ENCODE results near the gene CCR8.
A peak's percentile ranks its signal among the peaks of the same experiment; 100 is the strongest.

The CCR8 gene

GRCh38 chr3:39289107-39289506 is 40.4 kb upstream of the CCR8 start:
- TF ChIP-seq, protein P1, sequence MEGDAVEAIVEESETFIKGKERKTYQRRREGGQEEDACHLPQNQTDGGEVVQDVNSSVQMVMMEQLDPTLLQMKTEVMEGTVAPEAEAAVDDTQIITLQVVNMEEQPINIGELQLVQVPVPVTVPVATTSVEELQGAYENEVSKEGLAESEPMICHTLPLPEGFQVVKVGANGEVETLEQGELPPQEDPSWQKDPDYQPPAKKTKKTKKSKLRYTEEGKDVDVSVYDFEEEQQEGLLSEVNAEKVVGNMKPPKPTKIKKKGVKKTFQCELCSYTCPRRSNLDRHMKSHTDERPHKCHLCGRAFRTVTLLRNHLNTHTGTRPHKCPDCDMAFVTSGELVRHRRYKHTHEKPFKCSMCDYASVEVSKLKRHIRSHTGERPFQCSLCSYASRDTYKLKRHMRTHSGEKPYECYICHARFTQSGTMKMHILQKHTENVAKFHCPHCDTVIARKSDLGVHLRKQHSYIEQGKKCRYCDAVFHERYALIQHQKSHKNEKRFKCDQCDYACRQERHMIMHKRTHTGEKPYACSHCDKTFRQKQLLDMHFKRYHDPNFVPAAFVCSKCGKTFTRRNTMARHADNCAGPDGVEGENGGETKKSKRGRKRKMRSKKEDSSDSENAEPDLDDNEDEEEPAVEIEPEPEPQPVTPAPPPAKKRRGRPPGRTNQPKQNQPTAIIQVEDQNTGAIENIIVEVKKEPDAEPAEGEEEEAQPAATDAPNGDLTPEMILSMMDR (IDR thresholded peaks at IDR 0.05; ENCODE audit: low read depth, low read length, missing control alignments), result no peak
- Histone ChIP-seq H3K4me3 (ENCODE audit: low read depth, low read length) (no peak overlapping the region), H3K27me3 (replicated peaks) (no peaks in the 10 kb centered on the region), H3K27ac (no peak overlapping the region), H3K36me3 (replicated peaks) (no peaks in the 10 kb centered on the region)
- in situ Hi-C loops (cut with HindIII; ENCODE audit: low pct_ligation_motif_present, low sequenced_read_pairs), result loop anchor here (25.0 kb wide), 1 partner anchor 177 kb away; the partner anchor contains the start of genes GORASP1 and TTC21A
- no peak for DNase-seq

GRCh38 chr3:39290255-39290654 is 39.3 kb upstream of the CCR8 start:
- DNase-seq, result peak; percentile 17
- TF ChIP-seq, protein P1 (IDR thresholded peaks at IDR 0.05; ENCODE audit: low read depth, low read length, missing control alignments), result no peak
- in situ Hi-C loops (cut with HindIII; ENCODE audit: low pct_ligation_motif_present, low sequenced_read_pairs), result loop anchor here (25.0 kb wide), 1 partner anchor 178 kb away; the partner anchor contains the start of genes GORASP1 and TTC21A
- Histone ChIP-seq H3K27me3 (replicated peaks) (no peaks in the 10 kb centered on the region), H3K36me3 (replicated peaks) (no peaks in the 10 kb centered on the region), H3K4me3 (ENCODE audit: low read depth, low read length) (no peak overlapping the region), H3K27ac (no peak overlapping the region)

DNA sequence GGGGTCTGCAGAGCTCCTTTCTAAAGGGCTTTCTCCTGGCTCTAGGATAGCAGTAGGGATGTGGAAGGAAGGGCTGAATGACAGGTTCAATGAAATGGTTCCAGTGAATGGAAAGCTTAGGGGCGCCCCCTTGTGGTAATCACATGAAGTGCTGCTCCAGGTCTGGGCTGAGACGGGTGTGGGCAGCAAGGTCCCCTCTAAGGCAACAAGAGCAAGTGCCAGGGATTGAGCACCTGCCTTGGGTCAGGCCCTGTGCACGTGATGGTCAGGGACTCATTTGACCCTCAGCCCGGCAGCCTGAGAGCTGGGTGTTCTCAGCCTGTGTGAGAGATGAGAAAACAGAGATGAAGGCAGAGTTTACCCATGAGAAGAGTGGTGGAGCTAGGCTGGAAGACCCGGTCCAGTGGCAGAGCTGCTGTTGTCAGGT is 37.6 kb upstream of the CCR8 start:
- Histone ChIP-seq H3K36me3 (replicated peaks) (no peaks in the 10 kb centered on the region), H3K27me3 (replicated peaks) (no peaks in the 10 kb centered on the region), H3K27ac (no peak overlapping the region), H3K4me3 (ENCODE audit: low read depth, low read length) (no peak overlapping the region)
- TF ChIP-seq, protein P1 (IDR thresholded peaks at IDR 0.05; ENCODE audit: low read depth, low read length, missing control alignments), result peak; percentile 94
- DNase-seq, result peak; percentile 55
- in situ Hi-C loops (cut with HindIII; ENCODE audit: low pct_ligation_motif_present, low sequenced_read_pairs), result loop anchor here (25.0 kb wide), 1 partner anchor 180 kb away; the partner anchor contains the start of genes GORASP1 and TTC21A

DNA sequence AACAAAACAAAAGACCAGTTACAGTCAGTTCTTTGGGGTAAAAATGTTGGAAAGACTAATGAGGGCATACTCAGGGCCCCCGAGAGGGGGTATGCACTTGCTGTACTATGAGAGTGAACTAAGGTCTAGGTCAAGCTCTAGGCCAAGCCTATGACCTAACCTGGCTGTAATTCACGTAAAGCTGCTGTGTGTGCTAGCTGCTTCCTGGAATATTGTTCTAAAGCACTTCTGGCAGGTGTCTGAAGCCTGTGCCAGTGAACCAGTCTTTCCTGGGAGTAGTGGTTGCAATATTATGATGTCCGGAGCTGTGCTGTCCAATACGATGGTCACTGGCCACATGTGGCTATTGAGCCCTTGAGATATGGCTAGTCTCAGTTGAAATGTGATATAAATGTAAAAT is 36.5 kb upstream of the CCR8 start:
- TF ChIP-seq, protein P1 (IDR thresholded peaks at IDR 0.05; ENCODE audit: low read depth, low read length, missing control alignments), result no peak
- no peak for DNase-seq
- Histone ChIP-seq H3K27ac (no peak overlapping the region), H3K36me3 (replicated peaks) (no peaks in the 10 kb centered on the region), H3K27me3 (replicated peaks) (no peaks in the 10 kb centered on the region), H3K4me3 (ENCODE audit: low read depth, low read length) (no peak overlapping the region)
- in situ Hi-C loops (cut with HindIII; ENCODE audit: low pct_ligation_motif_present, low sequenced_read_pairs), result loop anchor here (25.0 kb wide), 1 partner anchor 181 kb away; the partner anchor contains the start of genes GORASP1 and TTC21A

DNA sequence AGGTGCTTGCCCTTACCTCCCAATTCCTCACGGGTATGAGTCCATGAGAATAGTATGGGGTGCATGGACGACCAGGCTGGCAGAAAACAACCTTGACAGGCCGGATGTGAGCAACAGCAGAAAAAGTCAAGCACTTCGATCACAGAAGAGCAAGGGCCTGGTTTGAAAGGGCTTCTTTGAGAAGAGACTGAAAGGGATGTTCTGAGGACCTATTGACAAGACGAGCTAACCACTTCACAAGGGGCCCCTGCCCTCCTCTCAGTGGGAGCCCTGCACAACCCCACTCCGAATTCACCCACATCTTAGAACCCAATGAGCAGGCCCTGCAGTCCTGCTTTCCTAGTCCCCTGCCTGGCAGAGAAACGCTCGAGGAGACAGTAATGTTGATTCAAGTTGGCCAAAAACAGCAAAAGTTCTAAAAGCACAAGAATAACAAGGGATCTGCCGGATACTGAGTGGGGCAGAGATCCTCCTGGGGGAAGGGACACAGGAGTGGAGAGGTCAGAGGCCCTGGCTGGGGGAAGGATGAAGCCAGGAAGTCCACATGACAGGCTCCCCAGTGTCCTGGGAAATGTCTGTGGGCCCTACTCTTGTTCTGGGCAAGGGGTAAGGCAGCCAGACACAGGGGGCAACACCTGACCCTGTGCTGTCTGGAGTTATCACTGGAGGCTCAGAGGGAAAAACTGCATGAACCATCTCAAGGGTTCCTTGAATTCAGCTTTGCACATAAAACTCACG is 34.9 kb upstream of the CCR8 start:
- no peaks in the 10 kb centered on the region for H3K36me3 ChIP-seq (replicated peaks)
- H3K4me3 ChIP-seq (ENCODE audit: low read depth, low read length), result no peak overlapping the region
- no peak for DNase-seq
- TF ChIP-seq, protein P1 (IDR thresholded peaks at IDR 0.05; ENCODE audit: low read depth, low read length, missing control alignments), result no peak
- in situ Hi-C loops (cut with HindIII; ENCODE audit: low pct_ligation_motif_present, low sequenced_read_pairs), result loop anchor here (25.0 kb wide), 1 partner anchor 182 kb away; the partner anchor contains the start of genes GORASP1 and TTC21A
- no peaks in the 10 kb centered on the region for H3K27me3 ChIP-seq (replicated peaks)
- no peak overlapping the region for H3K27ac ChIP-seq

All from brain microvascular endothelial cell (primary cell).